GM12864 (cell line): Measurements from ENCODE around the gene GRIK3.

Source experiments
- DNase-seq: peaks from one replicate; pipeline ENCODE4 v3.0.0-alpha.2; 2011; ENCODE audit warnings: low read depth
- H3K4me3 ChIP-seq: 2 replicates; pipeline ENCODE4 v1.5.1; 2011; ENCODE audit warnings: mild to moderate bottlenecking, low read depth, low read length, control low read depth
- TF ChIP-seq, protein P1 (sequence below): IDR thresholded peaks from 2 replicates; pipeline ENCODE4 v1.5.1; 2011; ENCODE audit warnings: low read depth, mild to moderate bottlenecking, moderate library complexity, low read length, control low read depth, inconsistent platforms; ENCODE audit errors: missing control alignments

The GRIK3 gene

DNA sequence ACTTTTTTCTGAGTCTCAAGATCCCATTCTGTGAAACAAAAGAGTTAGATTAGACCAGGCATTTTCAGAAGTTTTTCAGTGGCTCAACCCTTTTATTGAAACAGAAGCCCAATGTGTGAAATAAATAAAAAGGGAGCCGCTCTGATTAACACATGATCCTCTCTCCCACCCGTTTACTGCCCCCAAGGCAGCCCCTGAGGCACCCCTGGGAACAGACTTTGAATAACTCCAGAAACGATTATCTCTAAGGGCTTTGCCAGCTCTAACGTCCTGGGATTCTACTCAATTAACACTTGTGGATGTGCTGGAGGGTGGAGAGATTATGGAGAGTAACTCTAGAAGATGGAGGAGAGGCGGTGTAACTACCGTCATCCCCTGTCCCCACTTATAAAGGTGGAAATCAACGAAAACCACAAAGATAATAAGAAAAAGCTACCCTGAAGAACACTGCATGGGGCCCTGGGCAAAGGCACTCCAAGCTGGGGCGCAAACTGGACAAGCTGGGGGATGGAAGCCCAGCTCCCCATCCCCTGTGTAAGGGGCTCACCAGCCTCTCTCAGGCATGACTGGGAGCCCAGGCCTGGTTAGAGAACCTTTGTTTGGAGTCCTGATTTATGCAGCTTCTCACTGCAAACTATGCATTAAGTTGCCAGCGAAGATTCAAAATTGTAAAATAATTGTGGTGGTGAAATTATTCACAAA is 39.0 kb upstream of the GRIK3 start:
- TF ChIP-seq, protein P1, sequence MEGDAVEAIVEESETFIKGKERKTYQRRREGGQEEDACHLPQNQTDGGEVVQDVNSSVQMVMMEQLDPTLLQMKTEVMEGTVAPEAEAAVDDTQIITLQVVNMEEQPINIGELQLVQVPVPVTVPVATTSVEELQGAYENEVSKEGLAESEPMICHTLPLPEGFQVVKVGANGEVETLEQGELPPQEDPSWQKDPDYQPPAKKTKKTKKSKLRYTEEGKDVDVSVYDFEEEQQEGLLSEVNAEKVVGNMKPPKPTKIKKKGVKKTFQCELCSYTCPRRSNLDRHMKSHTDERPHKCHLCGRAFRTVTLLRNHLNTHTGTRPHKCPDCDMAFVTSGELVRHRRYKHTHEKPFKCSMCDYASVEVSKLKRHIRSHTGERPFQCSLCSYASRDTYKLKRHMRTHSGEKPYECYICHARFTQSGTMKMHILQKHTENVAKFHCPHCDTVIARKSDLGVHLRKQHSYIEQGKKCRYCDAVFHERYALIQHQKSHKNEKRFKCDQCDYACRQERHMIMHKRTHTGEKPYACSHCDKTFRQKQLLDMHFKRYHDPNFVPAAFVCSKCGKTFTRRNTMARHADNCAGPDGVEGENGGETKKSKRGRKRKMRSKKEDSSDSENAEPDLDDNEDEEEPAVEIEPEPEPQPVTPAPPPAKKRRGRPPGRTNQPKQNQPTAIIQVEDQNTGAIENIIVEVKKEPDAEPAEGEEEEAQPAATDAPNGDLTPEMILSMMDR: no peak
- no peak for DNase-seq

DNA sequence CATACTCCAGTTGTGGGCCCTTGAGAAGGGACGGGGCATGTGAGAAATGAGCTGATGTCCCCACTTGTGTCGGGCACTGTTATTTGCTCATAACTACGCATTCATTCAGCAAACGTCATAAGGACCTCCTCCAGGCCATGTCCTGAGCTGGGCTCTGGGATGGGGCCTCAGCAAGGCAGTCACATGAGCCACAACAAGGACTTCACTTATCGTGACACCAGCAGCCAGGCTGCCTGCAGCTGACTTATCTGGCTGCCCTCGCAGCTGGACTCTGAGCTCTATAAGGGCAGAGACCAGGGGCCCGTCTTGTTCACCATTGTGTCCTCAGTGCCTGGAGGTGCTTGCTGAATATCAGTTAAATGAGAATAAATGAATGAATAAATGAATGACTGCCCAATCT is 37.5 kb upstream of the GRIK3 start:
- TF ChIP-seq, protein P1: no peak
- H3K4me3 ChIP-seq: no peak overlapping the region
- no peak for DNase-seq

More for the DNA sequence above, 39.0 kb upstream of the GRIK3 start:
- H3K4me3 ChIP-seq: no peak overlapping the region

DNA sequence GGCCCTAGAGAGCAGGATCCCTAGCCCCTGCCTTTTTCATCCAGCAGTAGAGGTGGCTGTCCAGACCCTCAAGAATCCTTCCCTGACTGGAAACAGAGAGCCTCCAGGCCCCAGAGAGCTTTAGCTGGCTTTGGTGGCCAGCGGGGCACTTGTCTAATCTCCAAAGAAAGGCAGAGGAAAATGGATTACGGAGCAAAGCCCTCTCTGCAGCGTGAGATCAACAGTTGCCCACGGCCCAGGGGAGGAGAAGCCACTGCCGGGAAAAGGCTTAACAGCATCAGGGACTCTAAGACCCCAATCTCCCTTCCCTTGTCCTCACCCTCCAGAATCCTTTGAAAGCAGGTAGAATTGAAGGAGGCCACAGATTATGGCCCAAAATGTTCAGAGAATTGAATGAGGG is 35.8 kb upstream of the GRIK3 start:
- TF ChIP-seq, protein P1: no peak
- no peak overlapping the region for H3K4me3 ChIP-seq
- no peak for DNase-seq

DNA sequence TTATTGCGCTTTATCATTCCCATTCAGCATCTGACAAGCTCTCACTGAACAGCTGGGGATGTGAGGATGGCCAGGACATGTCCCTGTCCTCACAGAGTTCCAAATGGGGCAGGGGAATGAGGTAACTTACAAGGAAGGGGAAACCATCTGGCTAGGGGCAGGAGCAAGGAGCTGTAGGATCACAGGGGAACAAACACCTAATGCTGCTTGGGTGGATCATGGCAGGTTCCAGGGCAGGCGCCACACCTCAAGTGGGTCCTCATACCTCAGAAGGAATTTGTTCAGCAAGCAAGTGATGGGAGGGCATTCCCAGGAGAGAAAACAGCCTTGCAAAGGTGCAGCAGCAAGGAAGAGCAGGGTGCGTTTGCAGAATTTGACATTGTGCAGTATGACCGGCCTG is 35.1 kb upstream of the GRIK3 start:
- no peak for DNase-seq
- TF ChIP-seq, protein P1: no peak
- no peak overlapping the region for H3K4me3 ChIP-seq

DNA sequence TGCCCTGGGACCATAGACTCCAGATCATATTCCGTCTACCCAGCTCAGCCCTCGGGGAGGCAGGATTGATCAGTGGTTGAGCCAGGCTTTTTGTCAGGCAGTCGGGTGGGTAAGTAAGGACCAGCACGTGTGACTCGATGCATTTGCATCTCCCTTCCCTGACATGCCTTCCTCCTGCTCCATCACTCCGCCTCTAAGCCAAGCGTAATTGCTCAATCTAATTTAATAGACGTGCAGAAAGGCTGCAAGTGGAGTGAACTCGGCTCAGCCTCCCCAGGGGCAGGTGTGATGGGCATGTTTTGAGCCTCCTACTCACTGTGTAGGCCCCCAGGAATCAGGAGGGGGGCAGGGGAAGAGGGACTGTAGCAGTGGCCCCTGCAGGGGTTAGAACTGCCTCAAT is 34.6 kb upstream of the GRIK3 start:
- TF ChIP-seq, protein P1: no peak
- no peak overlapping the region for H3K4me3 ChIP-seq
- DNase-seq: no peak

DNA sequence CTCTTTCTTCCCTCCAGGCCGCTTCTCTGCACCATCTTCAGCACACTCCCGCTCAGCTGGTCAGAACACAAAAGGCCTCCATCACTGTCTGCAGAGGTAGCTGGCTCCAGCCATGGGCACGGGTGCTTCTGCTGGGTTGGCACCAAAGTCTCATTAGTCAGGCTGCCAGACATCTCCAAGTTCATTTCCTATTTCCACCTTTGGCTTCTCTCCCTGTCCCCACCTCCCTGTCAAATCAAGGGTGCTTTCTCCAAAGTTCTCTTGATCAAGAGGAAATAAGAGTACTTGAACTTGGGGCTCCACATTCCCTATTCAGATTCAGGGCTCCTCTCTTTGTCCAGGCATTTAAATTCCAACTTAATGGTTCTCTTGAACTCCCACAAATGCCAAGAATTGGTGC is 33.9 kb upstream of the GRIK3 start:
- no peak for DNase-seq
- TF ChIP-seq, protein P1: no peak
- no peak overlapping the region for H3K4me3 ChIP-seq

DNA sequence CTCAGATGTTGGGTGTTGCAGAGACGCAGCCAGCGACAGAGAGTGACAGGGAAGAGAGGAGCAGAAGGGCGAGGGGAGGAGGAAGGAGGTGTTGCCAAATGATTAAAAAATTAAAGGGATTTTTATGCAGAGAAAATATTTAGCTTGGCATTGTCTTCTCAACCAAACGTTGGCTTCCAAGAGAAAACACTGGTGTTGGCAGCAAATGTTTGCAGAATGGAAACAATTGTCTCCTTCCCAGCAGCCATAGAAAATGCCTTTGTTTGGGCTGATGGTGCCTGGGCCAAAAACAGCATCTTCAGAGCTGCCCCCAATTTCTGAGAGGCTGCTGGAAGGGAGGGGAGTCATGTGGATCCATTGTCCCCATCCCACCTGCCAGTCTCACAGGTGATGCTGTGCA is 29.7 kb upstream of the GRIK3 start:
- no peak for DNase-seq
- TF ChIP-seq, protein P1: no peak

More for the DNA sequence above, 29.7 kb upstream of the GRIK3 start:
- H3K4me3 ChIP-seq: no peak overlapping the region
